GM19463 (cell line): ENCODE data around the gene ITPA.

Source experiments
- ATAC-seq: cut with Tn5 transposase; IDR thresholded peaks from one replicate; pipeline ENCODE4 v1.9.1; 2021; ENCODE audit warnings: mild to moderate bottlenecking, moderate library complexity; ENCODE audit not compliant: unreplicated experiment

The ITPA gene

DNA sequence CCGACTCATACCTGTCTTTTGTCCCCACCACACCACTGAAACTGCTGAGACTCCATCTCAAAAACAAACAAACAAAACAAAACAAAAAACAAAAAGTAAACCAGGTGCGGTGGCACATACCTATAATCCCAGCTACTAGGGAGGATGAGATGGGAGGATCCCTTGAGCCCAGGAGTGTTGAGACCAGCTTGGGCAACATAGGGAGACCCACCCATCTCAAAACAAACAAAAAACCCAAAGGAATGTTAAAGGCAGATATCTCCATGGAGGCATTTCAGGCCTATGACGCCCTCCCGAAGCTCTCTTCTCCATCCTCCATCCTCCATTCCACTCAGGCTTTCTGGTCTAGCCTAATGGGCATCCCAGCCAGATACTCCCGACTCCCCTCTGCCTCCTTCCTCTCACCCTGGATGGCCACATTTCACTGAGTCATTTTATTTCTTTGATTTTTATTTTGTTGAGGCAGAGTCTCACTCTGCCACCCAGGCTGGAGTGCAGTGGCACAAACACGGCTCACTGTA, 32.9 kb downstream of the ITPA start:
- ATAC-seq = no peak

DNA sequence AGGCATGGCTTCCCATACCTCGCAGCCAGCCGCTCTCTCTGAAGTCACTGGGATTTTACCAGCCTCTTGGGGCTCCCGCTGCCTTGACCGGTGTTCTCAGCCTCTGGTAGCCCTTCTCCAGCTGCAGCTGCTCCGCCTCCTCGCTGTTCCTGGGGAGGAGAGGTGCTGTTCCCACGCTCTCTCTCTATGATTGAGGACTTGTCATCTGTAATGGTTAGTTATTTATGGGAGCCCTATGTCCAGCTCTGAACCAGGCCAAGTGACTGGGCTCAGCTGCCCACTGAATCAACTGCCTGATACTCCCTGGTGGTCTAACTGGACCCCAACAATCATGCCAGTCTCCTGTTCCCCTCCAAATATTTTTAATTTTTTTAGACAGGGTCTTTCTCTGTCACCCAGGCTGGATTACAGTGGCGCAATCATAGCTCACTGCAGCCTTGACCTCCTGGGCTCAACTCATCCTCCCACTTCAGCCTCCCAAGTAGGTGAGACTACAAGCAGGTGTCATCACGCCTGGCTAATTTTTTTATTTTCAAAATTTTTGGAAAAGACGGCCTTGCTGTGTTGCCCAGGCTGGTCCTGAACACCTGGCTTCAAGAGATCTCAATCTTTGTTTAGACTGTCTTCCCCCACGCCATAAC, 34.5 kb downstream of the ITPA start:
- no peak for ATAC-seq

DNA sequence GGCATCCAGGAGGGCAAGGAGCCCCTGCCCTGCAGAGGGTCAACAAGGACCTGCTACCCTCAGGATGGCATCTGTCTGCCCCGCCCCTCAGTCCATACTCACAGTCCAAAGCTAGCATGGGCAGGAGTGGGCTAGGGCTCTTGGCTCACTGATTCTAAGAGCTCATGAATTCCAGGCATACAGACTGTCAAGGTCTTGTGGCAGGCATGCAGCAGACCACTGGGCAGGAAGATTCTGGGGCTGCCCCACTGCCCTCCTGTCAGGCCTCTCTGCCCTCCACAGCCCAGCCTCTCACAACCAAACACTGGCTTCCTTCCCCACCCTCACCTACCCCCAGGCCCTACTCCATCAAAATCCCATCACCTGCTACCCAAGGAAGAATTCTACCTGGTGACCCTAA, 35.3 kb downstream of the ITPA start:
- ATAC-seq = no peak

DNA sequence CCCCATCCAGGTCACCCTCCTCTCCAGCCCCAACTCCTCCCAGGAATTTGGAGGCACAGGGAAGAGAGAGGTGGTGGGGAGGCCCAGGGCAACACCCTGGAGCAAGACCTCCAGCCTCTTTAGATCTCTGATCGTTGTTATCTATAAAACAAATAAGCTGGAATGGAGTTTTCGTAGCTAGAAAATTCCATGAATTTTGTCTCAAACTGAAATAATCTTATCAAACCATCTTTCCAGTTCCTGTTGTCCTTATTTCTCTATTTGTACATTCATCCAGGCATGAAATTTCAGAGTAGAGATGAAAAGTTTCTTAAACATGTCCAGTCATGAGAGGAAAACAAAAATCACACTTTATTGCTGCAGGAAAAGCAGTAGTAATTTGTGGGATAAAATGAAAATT, 35.9 kb downstream of the ITPA start:
- ATAC-seq = no peak

DNA sequence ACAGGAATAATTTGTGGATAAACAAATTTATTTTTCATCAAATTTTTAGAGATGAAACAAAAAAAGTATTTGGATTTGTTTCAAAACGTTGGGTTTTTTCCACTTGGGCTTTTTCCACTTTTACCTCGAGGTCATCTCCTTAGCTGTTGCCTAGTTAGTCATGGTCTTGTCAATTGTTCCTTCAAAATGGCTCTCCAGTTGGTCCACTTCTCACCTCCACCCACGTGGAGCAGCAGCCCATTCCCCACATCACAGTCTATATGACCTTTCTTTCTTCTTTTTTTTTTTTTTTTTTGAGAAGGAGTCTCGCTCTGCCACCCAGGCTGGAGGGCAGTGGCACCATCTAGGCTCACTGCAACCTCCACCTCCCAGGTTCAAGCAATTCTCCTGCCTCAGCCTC, 36.4 kb downstream of the ITPA start:
- ATAC-seq = no peak

DNA sequence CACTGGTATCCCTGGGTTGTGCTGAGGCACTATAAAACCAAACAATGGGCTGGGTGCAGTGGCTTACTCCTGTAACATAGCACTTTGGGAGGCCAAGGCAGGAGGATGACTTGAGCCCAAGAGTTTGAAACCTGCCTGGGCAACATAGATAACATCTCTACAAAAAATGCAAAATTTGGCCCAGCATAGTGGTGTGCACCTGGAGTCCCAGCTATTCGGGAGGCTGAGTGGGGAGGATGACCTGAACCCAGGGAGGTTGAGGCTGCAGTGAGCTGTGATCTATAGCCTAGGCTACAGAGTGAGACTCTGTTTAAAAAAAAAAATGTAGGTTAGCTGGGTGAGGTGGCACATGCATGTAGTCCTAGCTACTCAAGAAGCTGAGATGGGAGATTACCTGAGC, 37.4 kb downstream of the ITPA start:
- ATAC-seq = no peak

DNA sequence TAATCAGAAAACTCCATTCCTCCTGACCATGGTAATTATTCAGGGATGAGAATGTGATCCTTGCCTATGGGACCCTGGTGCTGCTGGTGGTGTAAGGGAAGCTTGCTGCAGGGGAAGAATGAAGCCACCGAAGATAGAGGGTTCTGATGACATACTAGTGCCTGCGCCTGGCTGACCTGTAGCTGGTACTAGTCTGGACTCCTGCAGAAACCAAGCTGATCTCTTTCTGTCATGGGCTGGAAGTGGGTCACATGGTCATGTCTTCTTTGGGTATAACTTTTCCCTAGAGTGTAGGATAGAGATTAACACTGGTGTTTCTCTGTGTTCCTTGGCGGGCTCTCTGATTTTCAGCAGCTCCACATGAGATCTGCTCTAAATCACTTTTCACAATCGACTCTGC, 38.3 kb downstream of the ITPA start:
- ATAC-seq = no peak

DNA sequence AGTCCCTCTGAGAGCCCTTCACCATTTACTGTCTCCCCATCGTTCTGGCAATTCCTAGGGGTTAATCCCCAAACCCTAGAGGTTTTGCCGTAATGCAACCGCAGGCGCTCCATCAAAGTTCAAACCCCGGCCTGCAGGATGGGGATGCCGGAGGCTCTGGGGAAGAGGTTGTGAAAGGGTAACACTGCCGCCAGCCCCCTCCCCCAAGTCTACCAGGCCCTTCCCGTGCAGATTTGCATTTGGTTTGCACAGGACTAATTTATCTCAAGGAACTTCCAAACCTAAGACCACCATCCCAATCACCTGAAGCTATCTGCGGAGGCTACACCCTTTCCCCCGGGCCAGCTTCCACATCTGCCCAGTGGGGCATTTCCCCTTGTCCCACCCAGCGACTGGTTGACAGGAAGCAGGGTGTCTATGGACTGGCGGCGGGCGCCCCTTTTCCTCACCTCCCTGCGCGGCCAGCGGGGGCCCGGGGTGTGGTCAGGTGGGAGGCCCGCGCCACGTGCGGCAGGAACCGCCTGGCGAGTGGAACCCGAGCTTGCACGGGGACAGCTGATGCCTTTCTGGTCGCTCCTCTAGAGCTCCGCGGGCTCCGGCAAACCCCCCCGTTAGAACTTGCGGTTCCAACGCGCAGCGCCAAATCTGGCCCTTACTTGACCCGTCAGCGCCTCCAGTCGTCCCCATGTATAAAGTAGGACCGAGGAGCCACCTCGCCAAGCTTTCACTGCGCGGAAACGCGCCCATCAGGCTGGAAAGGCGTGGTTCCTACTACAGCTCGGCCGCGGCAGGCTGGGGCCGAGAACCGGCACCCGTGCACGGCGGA, 39.1 kb downstream of the ITPA start:
- no peak for ATAC-seq

DNA sequence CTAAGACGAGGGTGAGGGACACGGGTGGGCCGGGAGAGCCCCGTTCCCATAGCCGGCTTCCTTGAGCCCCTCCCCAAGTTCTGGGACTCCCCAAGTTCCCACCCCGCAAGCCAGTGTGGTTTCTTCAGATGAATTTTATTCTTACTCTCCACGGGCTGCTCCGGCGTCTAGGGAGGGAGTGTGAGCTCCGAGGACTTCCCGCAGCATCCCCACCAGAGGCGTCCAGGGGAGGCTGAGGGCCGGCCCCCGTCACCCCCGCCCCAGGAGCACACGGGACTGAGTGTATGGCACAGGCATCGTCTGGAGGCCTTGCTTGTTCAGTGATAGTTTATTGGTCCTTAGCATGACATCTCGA, 39.7 kb downstream of the ITPA start:
- no peak for ATAC-seq

DNA sequence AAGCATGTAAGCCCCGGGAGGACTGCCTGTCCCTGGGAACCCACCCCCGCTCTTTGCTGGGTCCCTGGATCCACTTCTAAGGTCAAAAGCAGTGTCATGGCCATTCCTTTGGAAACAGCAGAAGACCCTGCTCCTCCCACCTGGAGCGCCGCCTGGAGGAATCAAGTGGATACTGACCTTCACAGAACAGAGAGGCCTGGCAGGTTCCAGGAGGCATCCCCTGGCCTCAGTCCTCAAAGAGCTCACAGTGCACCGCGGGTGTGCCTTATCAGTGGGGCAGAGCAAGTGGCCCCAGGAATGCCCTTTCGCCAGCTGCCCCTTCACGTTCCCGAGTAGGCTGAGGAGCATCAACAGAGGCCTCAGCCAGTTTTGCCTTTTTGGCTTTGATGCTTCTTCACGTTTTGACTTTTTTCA, 40.8 kb downstream of the ITPA start:
- ATAC-seq = no peak

DNA sequence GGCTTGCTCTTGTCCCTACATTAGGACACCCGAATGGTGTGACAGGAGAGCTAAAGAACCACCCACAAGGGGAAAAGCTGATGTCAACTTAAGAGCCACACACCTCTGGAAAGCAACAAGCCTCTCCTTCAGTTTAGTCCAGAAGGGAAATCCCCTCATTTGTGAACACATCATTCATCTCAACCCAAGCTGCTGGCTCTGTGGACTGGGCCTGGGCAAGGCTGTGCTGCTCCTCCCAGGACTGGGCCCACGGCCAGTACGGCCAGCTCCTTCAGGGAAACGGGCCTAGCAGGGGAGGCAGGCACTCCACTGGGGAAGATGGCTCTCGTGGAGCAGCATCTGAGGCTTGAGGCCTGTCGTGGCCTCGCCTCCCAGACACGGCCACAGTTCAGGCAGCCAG, 42.5 kb downstream of the ITPA start:
- no peak for ATAC-seq

DNA sequence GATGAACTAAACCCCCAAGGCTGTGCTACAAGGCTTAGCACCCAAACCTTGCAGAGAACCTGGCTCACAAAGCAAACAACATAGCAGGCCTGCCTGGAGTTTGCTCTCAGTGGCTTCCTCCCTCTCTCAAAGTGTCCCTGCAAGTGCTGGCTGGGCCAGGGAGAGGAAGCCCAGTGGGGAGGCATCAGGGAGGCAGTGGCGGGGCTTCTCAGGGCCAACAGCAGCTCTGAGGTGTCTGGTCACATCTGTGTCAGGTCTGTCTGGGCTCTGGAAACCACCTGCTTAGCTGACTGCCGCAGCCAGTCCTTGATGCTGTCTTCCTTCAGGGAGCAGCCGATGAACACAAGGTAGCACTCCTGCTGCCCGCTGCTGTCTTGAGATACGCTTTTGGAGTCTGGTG, 46.4 kb downstream of the ITPA start:
- ATAC-seq = no peak

DNA sequence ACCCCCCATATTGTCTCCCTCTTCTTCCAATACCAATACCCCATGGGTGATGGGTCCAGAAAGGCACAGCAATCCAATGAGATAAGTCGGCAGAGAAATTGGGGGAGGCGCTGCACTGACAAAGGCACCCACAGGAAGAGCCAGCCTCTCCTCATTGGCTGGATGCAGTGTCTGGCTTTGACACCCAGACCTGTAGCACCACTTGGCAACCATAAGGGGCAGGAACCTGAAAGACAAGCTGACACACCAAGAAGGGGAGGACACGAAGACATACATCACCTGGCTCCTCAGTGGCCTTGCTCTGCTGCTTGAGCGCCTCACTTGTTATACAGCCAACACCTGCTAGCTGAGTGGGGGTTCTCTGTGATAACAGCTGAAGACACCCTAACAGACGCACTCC, 49.1 kb downstream of the ITPA start:
- no peak for ATAC-seq

DNA sequence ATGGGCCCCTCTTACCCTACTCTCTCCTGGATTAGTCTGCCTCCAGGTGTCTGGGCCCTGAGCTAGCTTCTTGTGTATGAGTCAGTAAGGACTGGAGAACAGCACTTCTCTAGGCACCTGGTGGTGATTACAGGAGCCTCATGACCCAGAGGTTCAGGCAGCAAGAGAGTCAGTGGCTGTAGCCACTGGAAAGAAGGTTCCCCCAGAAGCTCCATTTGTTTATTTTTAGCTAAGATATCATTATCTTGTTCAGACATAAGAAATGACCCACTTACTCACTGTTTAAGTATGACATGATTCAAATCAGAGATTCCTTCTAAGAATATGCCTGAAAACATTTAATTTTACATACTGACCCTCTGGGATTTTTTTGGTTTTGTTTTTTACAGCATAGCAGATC, 53.3 kb downstream of the ITPA start:
- no peak for ATAC-seq

DNA sequence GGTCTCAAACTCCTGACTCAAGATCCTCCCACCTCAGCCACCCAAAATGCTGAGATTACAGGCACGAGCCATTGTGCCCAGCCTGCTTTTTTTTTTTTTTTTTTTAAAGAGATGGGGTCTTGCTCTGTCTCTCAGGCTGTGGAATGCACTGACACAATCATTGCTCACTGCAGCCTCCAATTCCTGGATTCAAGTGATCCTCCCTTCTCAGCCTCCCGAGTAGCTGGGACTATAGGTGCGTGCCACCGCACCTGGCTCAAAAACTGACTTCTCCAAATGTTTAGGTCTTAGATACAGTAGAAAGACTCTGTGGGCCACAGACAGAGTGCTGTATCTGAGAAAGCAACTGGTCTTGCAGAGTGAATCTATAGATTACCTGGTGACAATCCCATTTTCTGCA, 60.8 kb downstream of the ITPA start:
- no peak for ATAC-seq

DNA sequence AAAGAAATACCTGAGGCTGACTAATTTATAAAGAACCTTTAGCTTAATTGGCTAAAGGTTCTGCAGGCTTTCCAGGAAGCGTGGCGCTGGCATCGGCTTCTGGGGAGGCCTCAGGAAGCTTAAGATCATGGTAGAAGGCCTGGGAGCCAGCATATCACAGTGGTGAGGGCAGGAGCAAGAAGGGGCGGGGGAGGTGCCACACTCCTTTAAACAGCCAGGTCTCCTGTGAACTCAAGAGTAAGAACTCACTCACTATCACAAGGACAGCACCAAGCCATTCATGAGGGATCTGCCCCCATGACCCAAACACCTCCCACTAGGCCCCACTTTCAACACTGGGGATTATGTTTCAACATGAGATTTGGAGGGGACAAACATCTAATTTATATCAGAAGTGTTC, 64.1 kb downstream of the ITPA start:
- no peak for ATAC-seq
